GM21360 (cell line): ENCODE measurements around the gene ZNF780B.

Source experiments
- ATAC-seq: cut with Tn5 transposase; IDR thresholded peaks from one replicate; pipeline ENCODE4 v1.9.1; 2021; ENCODE audit warnings: mild to moderate bottlenecking, moderate library complexity; ENCODE audit not compliant: unreplicated experiment

The ZNF780B gene

GRCh38 chr19:40055832-40056504 is at the start of gene ZNF780B:
ZNF780B (minus strand) TSS chr19:40056231; CDS start chr19:40050332, 5,899 bp downstream.
- ATAC-seq = no peak

GRCh38 chr19:40104754-40105153 is 48.7 kb upstream of the ZNF780B start:
- ATAC-seq = no peak

GRCh38 chr19:40103600-40103999 is 47.6 kb upstream of the ZNF780B start:
- ATAC-seq = no peak

GRCh38 chr19:40101813-40102212 is 45.8 kb upstream of the ZNF780B start:
- ATAC-seq = no peak

GRCh38 chr19:40093416-40093815 is 37.4 kb upstream of the ZNF780B start:
- ATAC-seq = no peak

GRCh38 chr19:40091205-40092129 is 35.4 kb upstream of the ZNF780B start:
- no peak for ATAC-seq

- ATAC-seq = peak; percentile 62
Observed at GRCh38 chr19:40090241-40091204, 34.5 kb upstream of the ZNF780B start, which contains the start of gene ZNF780A. ZNF780A (minus strand) TSS chr19:40090943; CDS start chr19:40084753, 6,190 bp downstream.

- ATAC-seq = no peak
Observed at GRCh38 chr19:40089462-40089861, 33.4 kb upstream of the ZNF780B start.

- no peak for ATAC-seq
Observed at GRCh38 chr19:40088299-40089047, 32.4 kb upstream of the ZNF780B start.

- ATAC-seq = no peak
Observed at GRCh38 chr19:40084948-40085347, 28.9 kb upstream of the ZNF780B start.

- no peak for ATAC-seq
Observed at GRCh38 chr19:40081411-40081810, 25.4 kb upstream of the ZNF780B start.

GRCh38 chr19:40080289-40080688 is 24.3 kb upstream of the ZNF780B start:
- no peak for ATAC-seq

- ATAC-seq = no peak
Observed at GRCh38 chr19:40078377-40078776, 22.3 kb upstream of the ZNF780B start.

- no peak for ATAC-seq
Observed at GRCh38 chr19:40070058-40070457, 14.0 kb upstream of the ZNF780B start.

- ATAC-seq = no peak
Observed at GRCh38 chr19:40059624-40060023, 3.6 kb upstream of the ZNF780B start.

GRCh38 chr19:40057166-40057565 is 1.1 kb upstream of the ZNF780B start:
- no peak for ATAC-seq

GRCh38 chr19:40056505-40056904 is 474 bp upstream of the ZNF780B start:
- no peak for ATAC-seq

- ATAC-seq = no peak
Observed at GRCh38 chr19:40055049-40055448, 982 bp downstream of the ZNF780B start.

- no peak for ATAC-seq
Observed at GRCh38 chr19:40054632-40055031, 1.4 kb downstream of the ZNF780B start.

- no peak for ATAC-seq
Observed at GRCh38 chr19:40053491-40053890, 2.5 kb downstream of the ZNF780B start.
